Fibroblast of lung (primary cell): ENCODE data around the gene EIF4H. TPM values are rescaled to one million over a fixed set of nuclear protein-coding genes. Genes with fewer than 3 reads are reported as not detected.

Source experiments
- DNase-seq, 2 donors: peaks; one replicate each; pipeline versions ENCODE4 v3.0.0 to v3.0.0-alpha.2; 2010; ENCODE audit warnings: low read depth in 2 of 2
- H2AFZ ChIP-seq: 2 replicates; pipeline ENCODE4 v1.5.1; 2012; ENCODE audit warnings: low read length, control low read depth, inconsistent platforms
- H3K27ac ChIP-seq: 2 replicates; pipeline ENCODE4 v1.5.1; 2011; ENCODE audit warnings: low read length, control low read depth; ENCODE audit not compliant: insufficient read depth
- H3K27me3 ChIP-seq: 2 replicates; pipeline ENCODE4 v1.5.1; 2011; ENCODE audit warnings: mild to moderate bottlenecking, low read length; ENCODE audit not compliant: control insufficient read depth, insufficient read depth
- H3K36me3 ChIP-seq: 2 replicates; pipeline ENCODE4 v1.5.1; 2011; ENCODE audit warnings: low read length; ENCODE audit not compliant: control insufficient read depth, insufficient read depth
- H3K4me1 ChIP-seq: 2 replicates; pipeline ENCODE4 v1.5.1; 2011; ENCODE audit warnings: low read length; ENCODE audit not compliant: control insufficient read depth, insufficient read depth; ENCODE audit errors: extremely low read depth
- H3K4me2 ChIP-seq: 2 replicates; pipeline ENCODE4 v1.5.1; 2011; ENCODE audit warnings: low read length, control low read depth; ENCODE audit not compliant: insufficient read depth; ENCODE audit errors: extremely low read depth
- H3K4me3 ChIP-seq, 4 experiments: fragments of 200-600 bp in 1 of 4; sonication (generic) in 1 of 4; replicated peaks in 1 of 4; 2 replicates each; pipeline ENCODE4 v1.5.1; 2011 to 2016; ENCODE audit warnings: low read length in 4 of 4, low read depth in 3 of 4, mild to moderate bottlenecking in 3 of 4, control low read depth in 2 of 4, inconsistent platforms in 1 of 4, mixed read lengths in 1 of 4; ENCODE audit not compliant: insufficient read depth in 1 of 4; ENCODE audit errors: control extremely low read depth in 1 of 4
- H3K79me2 ChIP-seq: 2 replicates; pipeline ENCODE4 v1.5.1; 2012; ENCODE audit warnings: mild to moderate bottlenecking, low read length, inconsistent platforms; ENCODE audit not compliant: control insufficient read depth, insufficient read depth
- H3K9ac ChIP-seq: 2 replicates; pipeline ENCODE4 v1.5.1; 2011; ENCODE audit warnings: mild to moderate bottlenecking, low read length, control low read depth; ENCODE audit not compliant: insufficient read depth
- H3K9me3 ChIP-seq: 2 replicates; pipeline ENCODE4 v1.5.1; 2012; ENCODE audit warnings: low read depth, low read length; ENCODE audit not compliant: control insufficient read depth, insufficient read depth
- H4K20me1 ChIP-seq: 2 replicates; pipeline ENCODE4 v1.5.1; 2011; ENCODE audit warnings: low read length; ENCODE audit not compliant: control insufficient read depth, insufficient read depth; ENCODE audit errors: extremely low read depth
- EZH2 ChIP-seq: IDR thresholded peaks from 2 replicates; pipeline ENCODE4 v1.5.1; 2012; ENCODE audit warnings: low read length, control low read depth, mild to moderate bottlenecking; ENCODE audit errors: missing control alignments
- polyA minus RNA-seq: library from RNA; depleted of rRNA, polyadenylated mRNA; stranded (reverse); fragments of >200 nt; gene quantifications from 2 replicates; pipeline ENCODE4 v1.2.3, GENCODE V29; 2011; ENCODE audit warnings: low replicate concordance
- polyA plus RNA-seq, 2 donors: library from polyadenylated mRNA; depleted of rRNA in 1 of 2; stranded (reverse) in 1 of 2; unstranded in 1 of 2; fragments of >200 nt; gene quantifications; 2 replicates each; pipeline ENCODE4 v1.2.1, GENCODE V29; 2011 to 2012; ENCODE audit warnings: missing spikeins in 1 of 2
- total RNA-seq: library from RNA; depleted of rRNA; stranded (reverse); fragments of >200 nt; gene quantifications from 2 replicates; pipeline ENCODE4 v1.2.1, GENCODE V29; 2014
- TF ChIP-seq, protein P1 (sequence below), 2 donors: IDR thresholded peaks in 1 of 2; conservative IDR thresholded peaks in 1 of 2; 1 replicate in 1 of 2; 2 replicates in 1 of 2; pipeline ENCODE4 v1.5.1; 2011 to 2012; ENCODE audit warnings: low read length in 2 of 2, control low read depth in 1 of 2, inconsistent platforms in 1 of 2, low read depth in 1 of 2, mild to moderate bottlenecking in 1 of 2

The EIF4H gene
- total RNA-seq (308 and 361 TPM in 2 replicates), polyA plus RNA-seq (292 and 301 TPM in 2 replicates), polyA minus RNA-seq (204 and 250 TPM in 2 replicates)
- polyA plus RNA-seq (2012) = 289 and 326 TPM in 2 replicates

DNA sequence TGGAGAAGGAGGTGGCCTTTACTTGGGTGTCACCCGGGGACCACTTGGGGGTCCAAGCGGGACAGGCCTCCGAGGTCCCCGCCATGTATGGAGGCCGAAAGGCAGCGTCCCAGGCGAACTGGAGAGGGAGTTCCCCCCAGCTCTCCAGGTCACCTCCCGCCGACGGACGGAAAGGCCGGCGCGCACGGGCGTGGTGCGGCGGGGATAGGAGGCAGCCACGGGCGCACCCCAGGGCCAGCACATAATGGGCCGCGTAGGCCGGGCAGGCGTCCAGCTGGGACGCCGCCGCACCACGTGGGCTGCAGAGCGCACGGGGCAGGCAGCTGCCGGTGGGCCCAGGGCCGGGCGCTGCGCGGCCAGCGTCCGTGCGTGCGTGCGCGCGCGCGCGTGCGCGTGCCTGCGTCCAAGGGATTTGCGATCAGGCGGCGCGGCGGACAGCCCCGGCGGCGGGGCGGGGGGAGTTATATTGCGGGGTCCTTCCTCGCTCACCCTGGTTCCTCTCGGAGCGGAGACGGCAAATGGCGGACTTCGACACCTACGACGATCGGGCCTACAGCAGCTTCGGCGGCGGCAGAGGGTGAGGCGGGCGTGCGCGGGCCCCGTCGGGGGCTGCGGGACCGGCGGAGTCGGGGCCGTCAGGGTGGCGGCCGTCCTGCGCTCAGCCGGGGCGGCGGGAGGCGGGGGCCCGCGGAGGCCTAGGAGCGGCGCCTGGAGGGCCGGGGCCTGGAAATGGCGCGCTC lies at the start of gene EIF4H:
EIF4H (plus strand) TSS at position 491 of the 740 bp plus-strand sequence; CDS start at position 519, 28 bp downstream.
- peak; percentile 94 to 96 for DNase-seq
- peaks cover 4% of the 10 kb centered on the region for H3K36me3 ChIP-seq
- TF ChIP-seq, protein P1, sequence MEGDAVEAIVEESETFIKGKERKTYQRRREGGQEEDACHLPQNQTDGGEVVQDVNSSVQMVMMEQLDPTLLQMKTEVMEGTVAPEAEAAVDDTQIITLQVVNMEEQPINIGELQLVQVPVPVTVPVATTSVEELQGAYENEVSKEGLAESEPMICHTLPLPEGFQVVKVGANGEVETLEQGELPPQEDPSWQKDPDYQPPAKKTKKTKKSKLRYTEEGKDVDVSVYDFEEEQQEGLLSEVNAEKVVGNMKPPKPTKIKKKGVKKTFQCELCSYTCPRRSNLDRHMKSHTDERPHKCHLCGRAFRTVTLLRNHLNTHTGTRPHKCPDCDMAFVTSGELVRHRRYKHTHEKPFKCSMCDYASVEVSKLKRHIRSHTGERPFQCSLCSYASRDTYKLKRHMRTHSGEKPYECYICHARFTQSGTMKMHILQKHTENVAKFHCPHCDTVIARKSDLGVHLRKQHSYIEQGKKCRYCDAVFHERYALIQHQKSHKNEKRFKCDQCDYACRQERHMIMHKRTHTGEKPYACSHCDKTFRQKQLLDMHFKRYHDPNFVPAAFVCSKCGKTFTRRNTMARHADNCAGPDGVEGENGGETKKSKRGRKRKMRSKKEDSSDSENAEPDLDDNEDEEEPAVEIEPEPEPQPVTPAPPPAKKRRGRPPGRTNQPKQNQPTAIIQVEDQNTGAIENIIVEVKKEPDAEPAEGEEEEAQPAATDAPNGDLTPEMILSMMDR (conservative IDR thresholded peaks at IDR 0.05 in 1 of 2, IDR thresholded peaks at IDR 0.05 in 1 of 2; ENCODE audit: low read depth in 1 of 2, low read length in 2 of 2) = no peak
- no peak for TF ChIP-seq EZH2
- H3K9ac ChIP-seq = peak within 1 kb of the TSS; percentile 96
- H2AFZ ChIP-seq = peak within 1 kb of the TSS; percentile 56
- H3K4me3 ChIP-seq = peak within 1 kb of the TSS; percentile 59 to 96 (median 90)
- peaks cover 48% of the 10 kb centered on the region for H3K79me2 ChIP-seq
- H3K4me2 ChIP-seq = peak within 1 kb of the TSS; percentile 98
- no peaks in the 10 kb centered on the region for H3K27me3 ChIP-seq
- H3K4me1 ChIP-seq = peaks cover 15% of the 10 kb centered on the region
- peak within 1 kb of the TSS; percentile 96 for H3K27ac ChIP-seq
- H4K20me1 ChIP-seq = no peaks in the 10 kb centered on the region
- H3K9me3 ChIP-seq = no peaks in the 10 kb centered on the region

DNA sequence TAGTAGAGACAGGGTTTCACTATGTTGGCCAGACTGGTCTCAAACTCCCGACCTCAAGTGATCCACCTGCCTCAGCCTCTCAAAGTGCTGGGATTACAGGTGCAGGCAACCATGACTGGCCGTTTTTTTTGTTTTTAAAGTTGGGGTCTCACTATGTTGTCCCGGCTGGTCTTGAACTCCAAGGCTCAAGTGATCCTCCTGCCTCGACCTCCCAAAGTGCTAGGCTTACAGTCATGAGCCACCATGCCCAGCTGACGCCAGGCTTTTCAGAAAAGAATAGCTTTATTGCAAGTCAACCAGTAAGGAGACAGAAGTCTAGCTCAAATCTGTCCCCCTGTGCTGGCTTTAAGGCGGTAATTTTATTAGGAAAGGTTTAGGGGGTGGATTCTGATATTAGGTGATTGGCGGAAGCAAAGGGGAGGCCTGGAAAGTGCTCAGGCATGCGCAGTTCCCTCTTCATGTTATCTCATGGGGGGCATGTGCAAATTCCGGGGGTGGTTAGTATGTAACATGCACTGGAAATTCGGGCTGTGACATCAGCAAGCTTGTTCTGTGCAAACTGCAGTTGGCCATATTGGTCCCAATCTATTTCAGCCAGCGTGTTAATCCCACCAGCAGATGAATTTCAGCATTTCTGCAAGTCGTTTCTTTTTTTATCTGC lies 47.8 kb upstream of the EIF4H start:
- no peak for DNase-seq
- H3K4me2 ChIP-seq = no peak overlapping the region
- no peaks in the 10 kb centered on the region for H3K4me1 ChIP-seq
- no peaks in the 10 kb centered on the region for H4K20me1 ChIP-seq
- no peaks in the 10 kb centered on the region for H3K9me3 ChIP-seq
- H3K27me3 ChIP-seq = no peaks in the 10 kb centered on the region
- no peak overlapping the region for H3K9ac ChIP-seq
- no peak overlapping the region for H2AFZ ChIP-seq
- no peak overlapping the region for H3K27ac ChIP-seq
- TF ChIP-seq EZH2 = no peak
- TF ChIP-seq, protein P1 (conservative IDR thresholded peaks at IDR 0.05 in 1 of 2, IDR thresholded peaks at IDR 0.05 in 1 of 2; ENCODE audit: low read depth in 1 of 2, low read length in 2 of 2) = no peak
- H3K4me3 ChIP-seq = no peak overlapping the region
- H3K36me3 ChIP-seq = peaks cover 3% of the 10 kb centered on the region
- no peaks in the 10 kb centered on the region for H3K79me2 ChIP-seq

DNA sequence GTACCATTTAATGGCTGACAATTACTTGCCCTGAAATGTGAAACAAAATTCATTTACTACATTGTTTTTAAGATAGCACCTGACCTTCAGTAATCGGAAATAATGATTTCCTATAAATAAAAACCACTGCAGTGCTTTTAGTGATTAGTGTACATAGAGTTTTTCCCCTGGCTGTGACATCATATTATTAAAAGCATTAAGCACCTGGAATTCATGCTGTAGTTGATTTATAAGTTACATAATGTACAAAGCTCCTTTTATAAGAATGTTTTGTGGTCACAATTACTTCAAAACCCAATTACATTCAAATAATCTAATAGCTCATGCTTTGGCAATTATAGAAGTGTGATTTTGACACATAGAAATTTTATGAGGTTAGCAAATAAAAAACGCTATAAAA lies 44.3 kb upstream of the EIF4H start:
- no peak for DNase-seq
- H3K4me1 ChIP-seq = no peaks in the 10 kb centered on the region
- TF ChIP-seq EZH2 = no peak
- TF ChIP-seq, protein P1 (conservative IDR thresholded peaks at IDR 0.05 in 1 of 2, IDR thresholded peaks at IDR 0.05 in 1 of 2; ENCODE audit: low read depth in 1 of 2, low read length in 2 of 2) = no peak
- H3K9ac ChIP-seq = no peak overlapping the region
- H3K36me3 ChIP-seq = no peaks in the 10 kb centered on the region
- H3K27me3 ChIP-seq = no peaks in the 10 kb centered on the region
- H3K79me2 ChIP-seq = no peaks in the 10 kb centered on the region
- H3K27ac ChIP-seq = no peak overlapping the region
- H2AFZ ChIP-seq = no peak overlapping the region
- H4K20me1 ChIP-seq = no peaks in the 10 kb centered on the region
- no peak overlapping the region for H3K4me2 ChIP-seq
- no peaks in the 10 kb centered on the region for H3K9me3 ChIP-seq
- H3K4me3 ChIP-seq = no peak overlapping the region
